CD4-positive, alpha-beta memory T cell (primary cell): ENCODE data around the gene KIAA0319L. TPM values are rescaled to one million over a fixed set of nuclear protein-coding genes. Genes with fewer than 3 reads are reported as not detected.
A peak's percentile ranks its signal among the peaks of the same experiment; 100 is the strongest.
"Not testable (repeated sequence)": the region's sequence is repeated elsewhere in the genome, so short reads cannot be mapped to it uniquely, and the experiment has no call there.

Experiments
- CTCF ChIA-PET: fragments of 350-600 bp; sonication (Branson Sonifier 250); formaldehyde crosslinking; loops from one replicate; lab custom pipeline; 2021; ENCODE audit warnings: inconsistent platforms; ENCODE audit not compliant: partially characterized antibody; lab: Charles Lee
- POLR2A ChIA-PET: fragments of 350-600 bp; sonication (Branson Sonifier 250); formaldehyde crosslinking; loops from one replicate; lab custom pipeline; 2021; ENCODE audit not compliant: partially characterized antibody; lab: Charles Lee
- DNase-seq, 5 donors: peaks; one replicate each; pipeline versions ENCODE4 v3.0.0 to v3.0.0-alpha.2; 2020 to 2022; ENCODE audit warnings: mixed read lengths in 1 of 5
- H3K27ac ChIP-seq: one replicate; pipeline ENCODE4 v1.7.0; 2013; ENCODE audit warnings: low read depth, low read length
- H3K27me3 ChIP-seq: 2 replicates; pipeline ENCODE4 v1.7.0; 2013; ENCODE audit warnings: mild to moderate bottlenecking, low read length, moderate library complexity; ENCODE audit not compliant: insufficient read depth
- H3K36me3 ChIP-seq: 2 replicates; pipeline ENCODE4 v1.7.0; 2013; ENCODE audit warnings: mild to moderate bottlenecking, low read length, moderate library complexity; ENCODE audit not compliant: insufficient read depth
- H3K4me1 ChIP-seq: 2 replicates; pipeline ENCODE4 v1.7.0; 2013; ENCODE audit warnings: mild to moderate bottlenecking, low read length, moderate library complexity; ENCODE audit not compliant: insufficient read depth
- H3K4me3 ChIP-seq, 2 donors: one replicate each; pipeline ENCODE4 v1.7.0; 2013; ENCODE audit warnings: low read length in 2 of 2, mild to moderate bottlenecking in 1 of 2
- H3K9me3 ChIP-seq, 2 donors: one replicate each; pipeline ENCODE4 v1.7.0; 2013; ENCODE audit warnings: low read length in 2 of 2, control low read depth in 1 of 2; ENCODE audit not compliant: control insufficient read depth in 1 of 2
- H3K27ac Mint-ChIP-seq, 7 donors: one replicate each; pipeline ENCODE4 v1.8.0; 2020 to 2021; ENCODE audit warnings: mixed read lengths in 7 of 7, mild to moderate bottlenecking in 6 of 7, inconsistent platforms in 3 of 7, moderate library complexity in 3 of 7
- H3K27me3 Mint-ChIP-seq, 2 donors: one replicate each; pipeline ENCODE4 v1.8.0; 2020 to 2021; ENCODE audit warnings: mixed read lengths in 2 of 2
- H3K36me3 Mint-ChIP-seq, 2 donors: one replicate each; pipeline ENCODE4 v1.8.0; 2020 to 2021; ENCODE audit warnings: mixed read lengths in 2 of 2, inconsistent platforms in 1 of 2, mild to moderate bottlenecking in 1 of 2
- H3K4me1 Mint-ChIP-seq, 4 donors: one replicate each; pipeline ENCODE4 v1.8.0; 2020 to 2021; ENCODE audit warnings: mixed read lengths in 4 of 4, mild to moderate bottlenecking in 1 of 4
- H3K4me3 Mint-ChIP-seq, 8 donors: one replicate each; pipeline ENCODE4 v1.8.0; 2020 to 2021; ENCODE audit warnings: mixed read lengths in 8 of 8, mild to moderate bottlenecking in 7 of 8, moderate library complexity in 6 of 8, inconsistent platforms in 3 of 8
- H3K9me3 Mint-ChIP-seq, 8 donors: one replicate each; pipeline ENCODE4 v1.8.0; 2020 to 2021; ENCODE audit warnings: mixed read lengths in 8 of 8, mild to moderate bottlenecking in 5 of 8, inconsistent platforms in 3 of 8, moderate library complexity in 1 of 8
- intact Hi-C: fragments of 100-400 bp; cut with micrococcal nuclease; formaldehyde crosslinking; loops from one replicate; pipeline ENCODE4 v1.15.1; 2023
- polyA plus RNA-seq, 2 donors: library from polyadenylated mRNA; unstranded; fragments of 300-500 nt; fragmentation: Illumina TruSeq; gene quantifications; one replicate each; pipeline ENCODE4 v1.2.3, GENCODE V29; 2021
- total RNA-seq, 2 experiments: library from RNA; stranded (reverse); gene quantifications; one replicate each; pipeline ENCODE4 v1.2.3, GENCODE V29; 2021

The KIAA0319L gene
- total and polyA plus RNA-seq, 4 experiments from 2014 or later, result 12.7 to 82.9 (median 54.3) TPM

DNA sequence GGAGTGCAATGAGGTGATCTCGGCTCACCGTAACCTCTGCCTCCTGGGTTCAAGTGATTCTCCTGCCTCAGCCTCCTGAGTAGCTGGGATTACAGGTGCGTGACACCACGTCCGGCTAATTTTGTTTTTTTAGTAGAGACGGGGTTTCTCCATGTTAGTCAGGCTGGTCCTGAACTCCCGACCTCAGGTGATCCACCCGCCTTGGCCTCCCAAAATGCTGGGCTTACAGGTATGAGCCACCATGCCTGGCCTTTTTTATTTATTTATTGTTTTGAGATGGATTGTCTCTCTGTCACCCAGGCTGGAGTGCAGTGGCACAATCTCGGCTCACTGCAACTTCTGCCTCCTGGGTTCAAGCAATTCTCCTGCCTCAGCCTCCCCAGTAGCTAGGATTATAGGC is 24.4 kb upstream of the KIAA0319L start:
- peaks cover 13% of the 10 kb centered on the region for H3K4me1 ChIP-seq
- H3K36me3 ChIP-seq, H3K9me3 ChIP-seq, H3K27me3 Mint-ChIP-seq, H3K9me3 Mint-ChIP-seq, DNase-seq, H3K4me3 ChIP-seq, H3K27ac Mint-ChIP-seq, H3K36me3 Mint-ChIP-seq, POLR2A ChIA-PET, intact Hi-C loops, H3K27me3 ChIP-seq, H3K4me3 Mint-ChIP-seq, H3K27ac ChIP-seq: not testable (repeated sequence)
- peaks cover 7 to 16% (median 9%) of the 10 kb centered on the region in 4 donors for H3K4me1 Mint-ChIP-seq
- CTCF ChIA-PET, result interaction anchor here (1.0 to 1.4 kb wide), 2 partner anchors 12 to 131 kb away, joined by 3 to 4 read pairs; no protein-coding TSS in a partner anchor

DNA sequence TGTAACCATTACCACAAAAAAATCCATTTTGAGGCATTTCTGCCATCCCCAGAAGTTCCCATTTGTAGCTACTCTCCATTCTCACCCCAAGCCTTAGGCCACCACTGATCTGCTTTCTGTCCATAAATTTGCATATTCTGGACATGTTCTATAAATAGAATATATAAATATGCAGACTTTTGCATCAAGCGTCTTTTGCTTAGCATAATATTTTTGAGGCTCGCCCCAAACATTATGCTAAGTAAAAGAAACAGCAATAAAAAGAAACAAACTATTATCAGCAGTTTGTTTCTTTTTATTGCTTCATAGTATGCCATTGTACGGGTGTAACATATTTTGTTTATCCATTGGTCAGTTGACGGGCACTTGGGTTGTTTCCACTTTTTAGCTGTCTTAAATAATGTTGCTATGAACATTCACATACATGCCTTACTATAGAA is 23.8 kb upstream of the KIAA0319L start:
- CTCF ChIA-PET, result interaction anchor here (0.9 to 1.4 kb wide), 3 partner anchors 10 to 130 kb away, joined by 3 to 4 read pairs (median 3); no protein-coding TSS in a partner anchor
- H3K4me1 ChIP-seq, result peaks cover 20% of the 10 kb centered on the region

DNA sequence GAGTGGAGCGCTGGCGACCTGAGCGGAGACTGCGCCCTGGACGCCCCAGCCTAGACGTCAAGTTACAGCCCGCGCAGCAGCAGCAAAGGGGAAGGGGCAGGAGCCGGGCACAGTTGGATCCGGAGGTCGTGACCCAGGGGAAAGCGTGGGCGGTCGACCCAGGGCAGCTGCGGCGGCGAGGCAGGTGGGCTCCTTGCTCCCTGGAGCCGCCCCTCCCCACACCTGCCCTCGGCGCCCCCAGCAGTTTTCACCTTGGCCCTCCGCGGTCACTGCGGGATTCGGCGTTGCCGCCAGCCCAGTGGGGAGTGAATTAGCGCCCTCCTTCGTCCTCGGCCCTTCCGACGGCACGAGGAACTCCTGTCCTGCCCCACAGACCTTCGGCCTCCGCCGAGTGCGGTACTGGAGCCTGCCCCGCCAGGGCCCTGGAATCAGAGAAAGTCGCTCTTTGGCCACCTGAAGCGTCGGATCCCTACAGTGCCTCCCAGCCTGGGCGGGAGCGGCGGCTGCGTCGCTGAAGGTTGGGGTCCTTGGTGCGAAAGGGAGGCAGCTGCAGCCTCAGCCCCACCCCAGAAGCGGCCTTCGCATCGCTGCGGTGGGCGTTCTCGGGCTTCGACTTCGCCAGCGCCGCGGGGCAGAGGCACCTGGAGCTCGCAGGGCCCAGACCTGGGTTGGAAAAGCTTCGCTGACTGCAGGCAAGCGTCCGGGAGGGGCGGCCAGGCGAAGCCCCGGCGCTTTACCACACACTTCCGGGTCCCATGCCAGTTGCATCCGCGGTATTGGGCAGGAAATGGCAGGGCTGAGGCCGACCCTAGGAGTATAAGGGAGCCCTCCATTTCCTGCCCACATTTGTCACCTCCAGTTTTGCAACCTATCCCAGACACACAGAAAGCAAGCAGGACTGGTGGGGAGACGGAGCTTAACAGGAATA is 20.1 kb upstream of the KIAA0319L start:
- peak overlapping the region; percentile 82 to 96 (median 88) for H3K4me3 Mint-ChIP-seq
- peaks cover 10 to 31% (median 20%) of the 10 kb centered on the region in 4 donors for H3K4me1 Mint-ChIP-seq
- Histone ChIP-seq H3K9me3 (no peaks in the 10 kb centered on the region), H3K27me3 (no peaks in the 10 kb centered on the region), H3K4me1 (peaks cover 28% of the 10 kb centered on the region), H3K36me3 (no peaks in the 10 kb centered on the region), H3K4me3 (peak overlapping the region; percentile 42 to 50), H3K27ac (peak overlapping the region; percentile 58)
- no peaks in the 10 kb centered on the region for H3K36me3 Mint-ChIP-seq
- H3K9me3 Mint-ChIP-seq, result peaks cover 0 to 2% (median 0%) of the 10 kb centered on the region in 8 donors
- H3K27me3 Mint-ChIP-seq, result peaks cover 1 to 2% of the 10 kb centered on the region in 2 donors
- H3K27ac Mint-ChIP-seq, result peak overlapping the region; percentile 32 to 93 (median 77)
- intact Hi-C loops, result no loop called here
- peak; percentile 61 to 76 (median 71) for DNase-seq
- ChIA-PET CTCF (interaction anchor here (1.4 to 3.4 kb wide), 6 partner anchors 9 to 149 kb away, joined by 4 to 18 read pairs (median 6); no protein-coding TSS in a partner anchor), POLR2A (interaction anchor here (0.6 to 1.5 kb wide), 11 partner anchors 9 to 192 kb away, joined by 4 to 12 read pairs (median 5); partner anchors contain the start of genes CLSPN and NCDN)

More for the DNA sequence above, 23.8 kb upstream of the KIAA0319L start:
- no peak overlapping the region for H3K4me3 Mint-ChIP-seq
- H3K27me3 ChIP-seq, result no peaks in the 10 kb centered on the region
- no peaks in the 10 kb centered on the region for H3K9me3 ChIP-seq
- intact Hi-C loops, result no loop called here
- H3K27ac ChIP-seq, result no peak overlapping the region
- peaks cover 10 to 22% (median 14%) of the 10 kb centered on the region in 4 donors for H3K4me1 Mint-ChIP-seq
- no peak overlapping the region for H3K27ac Mint-ChIP-seq
- POLR2A ChIA-PET, result no interaction called here
- no peak for DNase-seq
- H3K9me3 Mint-ChIP-seq, result no peaks in the 10 kb centered on the region
- no peaks in the 10 kb centered on the region for H3K36me3 ChIP-seq
- no peak overlapping the region for H3K4me3 ChIP-seq
- no peaks in the 10 kb centered on the region for H3K36me3 Mint-ChIP-seq
- peaks cover 0 to 2% of the 10 kb centered on the region in 2 donors for H3K27me3 Mint-ChIP-seq

DNA sequence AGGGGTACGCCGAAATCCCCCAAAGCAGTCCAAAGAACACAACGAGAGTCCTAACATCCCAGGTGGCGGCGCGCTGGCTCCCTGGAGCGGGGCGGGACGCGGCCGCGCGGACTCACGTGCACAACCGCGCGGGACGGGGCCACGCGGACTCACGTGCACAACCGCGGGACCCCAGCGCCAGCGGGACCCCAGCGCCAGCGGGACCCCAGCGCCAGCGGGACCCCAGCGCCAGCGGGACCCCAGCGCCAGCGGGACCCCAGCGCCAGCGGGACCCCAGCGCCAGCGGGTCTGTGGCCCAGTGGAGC is 19.5 kb upstream of the KIAA0319L start:
- ChIA-PET POLR2A (interaction anchor here (1.0 kb wide), 1 partner anchor 20 kb away, joined by 5 read pairs; the partner anchor contains the start of gene KIAA0319L), CTCF (interaction anchor here (3.4 kb wide), 1 partner anchor 9 kb away, joined by 18 read pairs; no protein-coding TSS in a partner anchor)
- peak overlapping the region in 4 of 7 donors; percentile 47 to 75 (median 63) for H3K27ac Mint-ChIP-seq
- H3K9me3 Mint-ChIP-seq, H3K36me3 ChIP-seq, intact Hi-C loops, H3K27me3 ChIP-seq, H3K36me3 Mint-ChIP-seq, DNase-seq, H3K27me3 Mint-ChIP-seq, H3K27ac ChIP-seq, H3K9me3 ChIP-seq: not testable (repeated sequence)
- peak overlapping the region; percentile 79 to 89 (median 86) for H3K4me3 Mint-ChIP-seq
- Histone ChIP-seq H3K4me3 (peak overlapping the region in 1 of 2 donors; percentile 50), H3K4me1 (peaks cover 28% of the 10 kb centered on the region)
- peaks cover 10 to 34% (median 20%) of the 10 kb centered on the region in 4 donors for H3K4me1 Mint-ChIP-seq

DNA sequence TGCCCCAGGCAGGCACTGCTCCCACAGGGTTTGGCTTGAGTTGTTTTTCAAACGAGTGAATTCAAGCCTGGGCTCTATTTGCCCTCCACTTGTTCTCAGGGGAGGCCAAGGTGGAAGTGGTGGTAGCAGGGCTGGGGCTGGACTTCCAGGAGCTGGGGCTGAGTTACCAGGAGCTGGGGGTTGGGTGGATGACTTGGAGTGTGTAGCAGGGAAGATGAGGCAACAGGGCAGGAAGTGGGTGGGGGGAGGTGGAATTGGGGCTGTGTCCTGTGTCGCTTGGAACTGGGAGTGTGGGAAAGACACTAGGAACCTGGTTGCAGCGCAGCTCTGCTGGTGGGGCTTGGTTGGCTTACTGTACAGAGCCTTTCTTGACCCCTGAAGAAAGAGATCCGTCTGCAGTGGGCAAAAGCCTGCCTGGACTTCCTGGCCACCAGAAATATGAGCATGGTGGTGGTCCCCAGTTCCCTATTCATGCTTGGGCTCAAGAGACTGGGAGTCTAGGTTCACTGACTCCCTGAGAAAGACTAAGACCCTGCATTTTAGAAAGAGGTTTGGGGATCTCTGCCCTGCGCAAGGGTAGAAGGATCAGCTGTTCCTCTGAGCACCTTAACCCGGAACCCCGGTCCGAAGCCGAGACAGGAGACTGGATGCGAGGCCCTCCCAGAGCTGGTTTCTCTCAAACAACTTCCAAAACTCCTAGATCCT is 19.0 kb upstream of the KIAA0319L start:
- Histone ChIP-seq H3K4me1 (peaks cover 28% of the 10 kb centered on the region), H3K27ac (no peak overlapping the region), H3K4me3 (no peak overlapping the region), H3K27me3 (no peaks in the 10 kb centered on the region), H3K9me3 (no peaks in the 10 kb centered on the region), H3K36me3 (no peaks in the 10 kb centered on the region)
- Mint-ChIP-seq H3K36me3 (no peaks in the 10 kb centered on the region), H3K4me3 (peak overlapping the region; percentile 79 to 88 (median 82)), H3K27me3 (peaks cover 1 to 2% of the 10 kb centered on the region in 2 donors), H3K4me1 (peaks cover 13 to 37% (median 20%) of the 10 kb centered on the region in 4 donors), H3K27ac (peak overlapping the region in 5 of 7 donors; percentile 48 to 82 (median 74)), H3K9me3 (peaks cover 0 to 2% (median 0%) of the 10 kb centered on the region in 8 donors)
- POLR2A ChIA-PET, result interaction anchor here (1.0 kb wide), 1 partner anchor 20 kb away, joined by 5 read pairs; the partner anchor contains the start of gene KIAA0319L
- intact Hi-C loops, result no loop called here
- CTCF ChIA-PET, result interaction anchor here (3.4 kb wide), 1 partner anchor 8 kb away, joined by 18 read pairs; no protein-coding TSS in a partner anchor
- no peak for DNase-seq

- Histone ChIP-seq H3K27me3 (no peaks in the 10 kb centered on the region), H3K36me3 (no peaks in the 10 kb centered on the region), H3K4me1 (peaks cover 28% of the 10 kb centered on the region), H3K27ac (no peak overlapping the region), H3K4me3 (no peak overlapping the region), H3K9me3 (no peaks in the 10 kb centered on the region)
- Mint-ChIP-seq H3K4me3 (peak overlapping the region; percentile 7 to 88 (median 40)), H3K4me1 (peaks cover 13 to 37% (median 20%) of the 10 kb centered on the region in 4 donors), H3K36me3 (no peaks in the 10 kb centered on the region), H3K27ac (peak overlapping the region in 4 of 7 donors; percentile 8 to 50 (median 12)), H3K27me3 (peaks cover 1 to 2% of the 10 kb centered on the region in 2 donors), H3K9me3 (peaks cover 0 to 2% (median 0%) of the 10 kb centered on the region in 8 donors)
- ChIA-PET CTCF (no interaction called here), POLR2A (interaction anchor here (1.0 kb wide), 1 partner anchor 19 kb away, joined by 5 read pairs; the partner anchor contains the start of gene KIAA0319L)
- intact Hi-C loops, result no loop called here
- no peak for DNase-seq
These were observed 18.3 kb upstream of the KIAA0319L start for GRCh38 chr1:35575416-35575958.
